ENCODE data around the gene ZNF726. TPM values are rescaled to one million over a fixed set of nuclear protein-coding genes. Genes with fewer than 3 reads are reported as not detected.

ZNF726 gene
- total RNA-seq (2021), result 0.25 TPM in 1 of 3 replicates, not detected in the others
- Bru-seq, nascent RNA, result percentile 19 among the genes with signal in this experiment
- long read RNA-seq, experiment 1, result 0 reads
- long read RNA-seq, experiment 2, result 0 reads
- long read RNA-seq, experiment 3, result 0 reads

DNA sequence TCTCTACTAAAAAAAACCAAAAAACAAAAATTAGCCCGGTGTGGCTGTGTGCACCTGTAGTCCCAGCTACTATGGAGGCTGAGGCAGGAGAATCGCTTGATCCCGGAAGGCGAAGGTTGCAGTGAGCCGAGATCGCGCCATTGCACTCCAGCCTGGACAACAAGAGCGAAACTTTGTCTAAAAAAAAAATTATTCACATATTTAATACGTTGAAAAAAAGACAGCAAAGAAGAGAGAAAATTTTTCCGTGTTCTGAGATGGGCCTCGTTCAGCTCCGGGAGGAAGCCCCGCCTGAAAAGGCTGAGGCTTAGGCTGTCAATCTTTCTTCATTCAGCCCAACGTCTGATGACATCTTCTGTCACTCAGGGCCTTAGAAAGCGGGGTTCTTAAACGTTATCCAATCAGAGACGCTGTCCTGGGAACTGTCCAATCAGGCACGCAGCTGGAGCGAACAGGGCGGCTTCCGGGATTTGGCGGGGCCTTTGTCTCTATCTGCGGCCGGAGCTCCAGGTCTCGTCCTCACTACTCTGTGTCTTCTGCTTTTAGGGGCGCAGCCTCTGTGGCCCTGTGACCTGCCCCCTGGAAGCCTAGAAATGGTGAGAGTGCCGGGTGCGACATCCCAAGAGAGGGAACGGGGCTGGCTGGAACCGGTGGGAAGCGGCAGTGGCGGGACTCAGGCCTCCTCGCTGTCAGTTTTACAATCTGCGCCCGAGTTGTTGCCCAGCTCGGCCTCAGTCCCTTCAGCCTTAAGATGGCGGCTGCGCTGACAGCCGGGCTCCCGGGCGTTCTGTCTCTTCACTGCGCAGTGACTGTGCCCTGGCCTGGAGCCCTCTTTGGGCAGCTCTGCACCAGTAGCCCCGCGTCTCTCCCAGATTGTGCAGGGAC, at the start of gene ZNF726:
Gene ZNF726 (plus strand): TSS at position 485 of the 885 bp plus-strand sequence. CDS start 109 bp downstream, at position 594.
- Mint-ChIP-seq H3K27me3 (ENCODE audit: low read depth) (peaks cover 8% of the 10 kb centered on the region), H3K4me1 (no peaks in the 10 kb centered on the region), H3K9me3 (peaks cover 75% of the 10 kb centered on the region), H3K36me3 (peaks cover 57% of the 10 kb centered on the region), H3K27ac (no peak within 1 kb of the TSS), H3K4me3 (no peak within 1 kb of the TSS; the same call in 1 of the 2 replicates)
- TF ChIP-seq, protein P1, sequence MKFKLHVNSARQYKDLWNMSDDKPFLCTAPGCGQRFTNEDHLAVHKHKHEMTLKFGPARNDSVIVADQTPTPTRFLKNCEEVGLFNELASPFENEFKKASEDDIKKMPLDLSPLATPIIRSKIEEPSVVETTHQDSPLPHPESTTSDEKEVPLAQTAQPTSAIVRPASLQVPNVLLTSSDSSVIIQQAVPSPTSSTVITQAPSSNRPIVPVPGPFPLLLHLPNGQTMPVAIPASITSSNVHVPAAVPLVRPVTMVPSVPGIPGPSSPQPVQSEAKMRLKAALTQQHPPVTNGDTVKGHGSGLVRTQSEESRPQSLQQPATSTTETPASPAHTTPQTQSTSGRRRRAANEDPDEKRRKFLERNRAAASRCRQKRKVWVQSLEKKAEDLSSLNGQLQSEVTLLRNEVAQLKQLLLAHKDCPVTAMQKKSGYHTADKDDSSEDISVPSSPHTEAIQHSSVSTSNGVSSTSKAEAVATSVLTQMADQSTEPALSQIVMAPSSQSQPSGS (CRISPR knock-in tag; IDR thresholded peaks at IDR 0.05; ENCODE audit: borderline replicate concordance, low read depth), result no peak
- TF ChIP-seq TCF7 (CRISPR knock-in tag; IDR thresholded peaks at IDR 0.05; ENCODE audit: low read depth) (no peak), NFE2L1 (CRISPR knock-in tag; IDR thresholded peaks at IDR 0.05) (no peak), CBFB (CRISPR knock-in tag; IDR thresholded peaks at IDR 0.05; ENCODE audit: low read depth) (no peak), PRRX2 (CRISPR knock-in tag; IDR thresholded peaks at IDR 0.05) (no peak), FOXJ3 (CRISPR knock-in tag; IDR thresholded peaks at IDR 0.05; ENCODE audit: borderline replicate concordance) (no peak), EMX1 (CRISPR knock-in tag; IDR thresholded peaks at IDR 0.05) (no peak), JAZF1 (CRISPR knock-in tag; IDR thresholded peaks at IDR 0.05) (no peak)
- TF ChIP-seq, protein P2, sequence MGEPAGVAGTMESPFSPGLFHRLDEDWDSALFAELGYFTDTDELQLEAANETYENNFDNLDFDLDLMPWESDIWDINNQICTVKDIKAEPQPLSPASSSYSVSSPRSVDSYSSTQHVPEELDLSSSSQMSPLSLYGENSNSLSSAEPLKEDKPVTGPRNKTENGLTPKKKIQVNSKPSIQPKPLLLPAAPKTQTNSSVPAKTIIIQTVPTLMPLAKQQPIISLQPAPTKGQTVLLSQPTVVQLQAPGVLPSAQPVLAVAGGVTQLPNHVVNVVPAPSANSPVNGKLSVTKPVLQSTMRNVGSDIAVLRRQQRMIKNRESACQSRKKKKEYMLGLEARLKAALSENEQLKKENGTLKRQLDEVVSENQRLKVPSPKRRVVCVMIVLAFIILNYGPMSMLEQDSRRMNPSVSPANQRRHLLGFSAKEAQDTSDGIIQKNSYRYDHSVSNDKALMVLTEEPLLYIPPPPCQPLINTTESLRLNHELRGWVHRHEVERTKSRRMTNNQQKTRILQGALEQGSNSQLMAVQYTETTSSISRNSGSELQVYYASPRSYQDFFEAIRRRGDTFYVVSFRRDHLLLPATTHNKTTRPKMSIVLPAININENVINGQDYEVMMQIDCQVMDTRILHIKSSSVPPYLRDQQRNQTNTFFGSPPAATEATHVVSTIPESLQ (CRISPR knock-in tag; IDR thresholded peaks at IDR 0.05), result no peak
- TF ChIP-seq, protein P3, sequence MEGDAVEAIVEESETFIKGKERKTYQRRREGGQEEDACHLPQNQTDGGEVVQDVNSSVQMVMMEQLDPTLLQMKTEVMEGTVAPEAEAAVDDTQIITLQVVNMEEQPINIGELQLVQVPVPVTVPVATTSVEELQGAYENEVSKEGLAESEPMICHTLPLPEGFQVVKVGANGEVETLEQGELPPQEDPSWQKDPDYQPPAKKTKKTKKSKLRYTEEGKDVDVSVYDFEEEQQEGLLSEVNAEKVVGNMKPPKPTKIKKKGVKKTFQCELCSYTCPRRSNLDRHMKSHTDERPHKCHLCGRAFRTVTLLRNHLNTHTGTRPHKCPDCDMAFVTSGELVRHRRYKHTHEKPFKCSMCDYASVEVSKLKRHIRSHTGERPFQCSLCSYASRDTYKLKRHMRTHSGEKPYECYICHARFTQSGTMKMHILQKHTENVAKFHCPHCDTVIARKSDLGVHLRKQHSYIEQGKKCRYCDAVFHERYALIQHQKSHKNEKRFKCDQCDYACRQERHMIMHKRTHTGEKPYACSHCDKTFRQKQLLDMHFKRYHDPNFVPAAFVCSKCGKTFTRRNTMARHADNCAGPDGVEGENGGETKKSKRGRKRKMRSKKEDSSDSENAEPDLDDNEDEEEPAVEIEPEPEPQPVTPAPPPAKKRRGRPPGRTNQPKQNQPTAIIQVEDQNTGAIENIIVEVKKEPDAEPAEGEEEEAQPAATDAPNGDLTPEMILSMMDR (IDR thresholded peaks at IDR 0.05), result no peak
- TF ChIP-seq, protein P4, sequence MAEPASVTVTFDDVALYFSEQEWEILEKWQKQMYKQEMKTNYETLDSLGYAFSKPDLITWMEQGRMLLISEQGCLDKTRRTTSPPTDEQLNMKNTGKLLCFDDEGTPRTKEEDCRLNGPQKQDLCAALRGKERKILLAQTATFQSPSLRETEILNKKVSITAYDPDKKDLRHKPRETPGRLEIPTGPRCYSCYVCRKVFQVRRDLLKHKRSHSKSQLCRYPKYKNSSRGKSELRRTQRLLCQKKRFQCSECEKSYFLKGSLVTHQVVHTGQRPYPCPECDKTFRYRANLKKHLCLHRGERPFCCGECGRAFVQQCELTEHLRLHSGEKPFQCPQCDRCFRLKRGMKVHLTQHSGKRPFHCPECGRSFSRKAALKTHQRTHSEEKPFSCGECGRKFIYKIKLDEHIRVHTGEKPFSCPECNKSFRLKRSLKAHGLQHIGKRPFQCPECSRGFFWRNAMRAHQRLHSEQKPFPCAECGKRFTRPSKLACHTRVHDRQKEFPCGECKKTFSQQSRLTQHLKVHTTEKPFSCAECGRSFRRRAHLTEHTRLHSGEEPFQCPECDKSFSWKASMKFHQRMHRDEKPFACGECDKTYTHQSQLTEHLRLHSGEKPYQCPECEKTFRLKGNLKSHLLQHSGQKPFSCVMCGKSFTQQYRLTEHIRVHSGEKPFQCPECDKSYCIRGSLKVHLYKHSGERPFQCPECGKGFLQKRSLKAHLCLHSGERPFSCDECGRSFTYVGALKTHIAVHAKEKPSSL (CRISPR knock-in tag; conservative IDR thresholded peaks at IDR 0.05), result no peak
- no peak for DNase-seq (ENCODE audit: low spot score)
- ATAC-seq, result no peak
- POLR2A ChIA-PET, result no interaction called here
- CTCF ChIA-PET, result no interaction called here

DNA sequence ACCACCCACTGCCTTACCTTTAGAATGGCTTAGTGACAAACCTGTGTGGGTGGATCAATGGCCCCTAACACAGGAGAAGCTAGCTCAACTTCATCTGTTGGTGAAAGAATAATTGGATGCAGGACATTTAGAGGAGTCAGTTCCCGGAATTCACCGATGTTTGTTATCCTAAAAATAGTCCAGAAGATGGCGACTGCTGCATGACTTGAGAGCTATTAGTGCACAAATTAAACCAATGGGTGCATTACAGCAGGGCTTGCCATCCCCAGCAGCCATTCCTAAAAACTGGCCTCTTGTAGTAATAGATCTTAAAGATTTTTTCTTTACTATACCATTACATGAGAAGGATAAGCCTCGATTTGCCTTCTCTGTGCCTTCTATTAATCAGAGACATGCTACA, 46.8 kb upstream of the ZNF726 start:
- ATAC-seq (no peak), DNase-seq (ENCODE audit: low spot score) (no peak)
- peaks cover 87% of the 10 kb centered on the region for H3K9me3 Mint-ChIP-seq
- CTCF ChIA-PET, result no interaction called here
- no peak for TF ChIP-seq ELF4 (CRISPR knock-in tag; IDR thresholded peaks at IDR 0.05; ENCODE audit: low read depth)
- TF ChIP-seq, protein P5, sequence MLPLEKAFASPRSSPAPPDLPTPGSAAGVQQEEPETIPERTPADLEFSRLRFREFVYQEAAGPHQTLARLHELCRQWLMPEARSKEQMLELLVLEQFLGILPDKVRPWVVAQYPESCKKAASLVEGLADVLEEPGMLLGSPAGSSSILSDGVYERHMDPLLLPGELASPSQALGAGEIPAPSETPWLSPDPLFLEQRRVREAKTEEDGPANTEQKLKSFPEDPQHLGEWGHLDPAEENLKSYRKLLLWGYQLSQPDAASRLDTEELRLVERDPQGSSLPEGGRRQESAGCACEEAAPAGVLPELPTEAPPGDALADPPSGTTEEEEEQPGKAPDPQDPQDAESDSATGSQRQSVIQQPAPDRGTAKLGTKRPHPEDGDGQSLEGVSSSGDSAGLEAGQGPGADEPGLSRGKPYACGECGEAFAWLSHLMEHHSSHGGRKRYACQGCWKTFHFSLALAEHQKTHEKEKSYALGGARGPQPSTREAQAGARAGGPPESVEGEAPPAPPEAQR (CRISPR knock-in tag; IDR thresholded peaks at IDR 0.05), result no peak
- TF ChIP-seq, protein P2 (CRISPR knock-in tag; IDR thresholded peaks at IDR 0.05), result no peak
- TF ChIP-seq ATF1 (CRISPR knock-in tag; IDR thresholded peaks at IDR 0.05), result no peak
- no peak for TF ChIP-seq CREM (CRISPR knock-in tag; IDR thresholded peaks at IDR 0.05)
- peaks cover 75% of the 10 kb centered on the region for H3K36me3 Mint-ChIP-seq
- peaks cover 4% of the 10 kb centered on the region for H3K27me3 Mint-ChIP-seq (ENCODE audit: low read depth)
- H3K4me3 Mint-ChIP-seq, result no peak overlapping the region
- H3K4me1 Mint-ChIP-seq, result no peaks in the 10 kb centered on the region
- H3K27ac Mint-ChIP-seq, result no peak overlapping the region
- POLR2A ChIA-PET, result no interaction called here
